Activated CD8-positive, alpha-beta T cell treated with anti-CD3 and anti-CD28 coated beads for 36 hours (primary cell): ENCODE measurements around the gene NUDCD3. TPM values are rescaled to one million over a fixed set of nuclear protein-coding genes. Genes with fewer than 3 reads are reported as not detected.

ENCODE experiments used
- ATAC-seq: fragments of 200-7000 bp; cut with Tn5 transposase; one replicate; pipeline ENCODE4 v1.10.0; 2021; ENCODE audit warnings: mild to moderate bottlenecking, moderate library complexity
- CTCF ChIA-PET: fragments of 350-600 bp; sonication (Branson Sonifier 250); formaldehyde crosslinking; loops from one replicate; lab custom pipeline; 2021; ENCODE audit warnings: antibody characterized with exemption; lab: Charles Lee
- POLR2A ChIA-PET: fragments of 350-600 bp; sonication (Branson Sonifier 250); formaldehyde crosslinking; loops from one replicate; lab custom pipeline; 2021; ENCODE audit warnings: antibody characterized with exemption; lab: Charles Lee
- DNase-seq: peaks from one replicate; pipeline ENCODE4 v3.0.0-alpha.2; 2020
- H3K27ac Mint-ChIP-seq: one replicate; pipeline ENCODE4 v1.8.0; 2021; ENCODE audit warnings: mild to moderate bottlenecking, mixed read lengths
- H3K27me3 Mint-ChIP-seq: one replicate; pipeline ENCODE4 v1.8.0; 2021; ENCODE audit warnings: mixed read lengths
- H3K36me3 Mint-ChIP-seq: one replicate; pipeline ENCODE4 v1.8.0; 2021; ENCODE audit warnings: low read depth, mixed read lengths
- H3K4me1 Mint-ChIP-seq: one replicate; pipeline ENCODE4 v1.8.0; 2021; ENCODE audit warnings: low read depth, mixed read lengths
- H3K4me3 Mint-ChIP-seq: one replicate; pipeline ENCODE4 v1.8.0; 2021; ENCODE audit warnings: mild to moderate bottlenecking, moderate library complexity, mixed read lengths
- H3K9me3 Mint-ChIP-seq: one replicate; pipeline ENCODE4 v1.8.0; 2021; ENCODE audit warnings: mixed read lengths
- CTCF ChIP-seq: fragments of 200-600 bp; IDR thresholded peaks from one replicate; pipeline ENCODE4 v1.8.0; 2022; ENCODE audit warnings: antibody characterized with exemption, mild to moderate bottlenecking
- intact Hi-C: fragments of 100-400 bp; cut with micrococcal nuclease; formaldehyde crosslinking; loops from one replicate; pipeline ENCODE4 v1.10.0; 2022
- total RNA-seq, 2 experiments: library from RNA; stranded (reverse); gene quantifications; one replicate each; pipeline ENCODE4 v1.2.3, GENCODE V29; 2021

Gene NUDCD3
- total RNA-seq, 2 experiments from 2014 or later = 102 to 107 TPM

- Mint-ChIP-seq H3K4me1 (peaks cover 24% of the 10 kb centered on the region), H3K27me3 (no peaks in the 10 kb centered on the region), H3K4me3 (no peak overlapping the region), H3K27ac (peak overlapping the region; percentile 47), H3K9me3 (no peaks in the 10 kb centered on the region), H3K36me3 (peaks cover 46% of the 10 kb centered on the region)
- ATAC-seq = peak; percentile 24
- no peak for DNase-seq
- TF ChIP-seq CTCF = no peak
- POLR2A ChIA-PET = interaction anchor here (1.0 kb wide), 1 partner anchor 23 kb away, joined by 3 read pairs; no protein-coding TSS in a partner anchor
- CTCF ChIA-PET = no interaction called here
- intact Hi-C loops = no loop called here
These were observed 74.9 kb downstream of the NUDCD3 start for GRCh38 chr7:44415510-44415909.

- Mint-ChIP-seq H3K9me3 (no peaks in the 10 kb centered on the region), H3K27me3 (no peaks in the 10 kb centered on the region), H3K4me1 (peaks cover 21% of the 10 kb centered on the region), H3K27ac (peak overlapping the region; percentile 47), H3K4me3 (no peak overlapping the region), H3K36me3 (peaks cover 44% of the 10 kb centered on the region)
- ChIA-PET POLR2A (interaction anchor here (1.0 kb wide), 1 partner anchor 24 kb away, joined by 3 read pairs; no protein-coding TSS in a partner anchor), CTCF (no interaction called here)
- no peak for TF ChIP-seq CTCF
- ATAC-seq (no peak), DNase-seq (no peak)
- intact Hi-C loops = no loop called here
These were observed 75.4 kb downstream of the NUDCD3 start for GRCh38 chr7:44415047-44415446.

GRCh38 chr7:44411306-44411705 lies 79.2 kb downstream of the NUDCD3 start:
- Mint-ChIP-seq H3K4me3 (no peak overlapping the region), H3K36me3 (peaks cover 38% of the 10 kb centered on the region), H3K27ac (no peak overlapping the region), H3K4me1 (peaks cover 27% of the 10 kb centered on the region), H3K27me3 (no peaks in the 10 kb centered on the region), H3K9me3 (no peaks in the 10 kb centered on the region)
- intact Hi-C loops = no loop called here
- ATAC-seq (no peak), DNase-seq (no peak)
- ChIA-PET POLR2A (no interaction called here), CTCF (no interaction called here)
- no peak for TF ChIP-seq CTCF

GRCh38 chr7:44408596-44408995 lies 81.9 kb downstream of the NUDCD3 start:
- Mint-ChIP-seq H3K4me1 (peaks cover 15% of the 10 kb centered on the region), H3K27me3 (no peaks in the 10 kb centered on the region), H3K9me3 (no peaks in the 10 kb centered on the region), H3K4me3 (no peak overlapping the region), H3K36me3 (peaks cover 37% of the 10 kb centered on the region), H3K27ac (no peak overlapping the region)
- DNase-seq (no peak), ATAC-seq (no peak)
- ChIA-PET POLR2A (interaction anchor here (0.9 to 1.2 kb wide), 3 partner anchors 11 to 81 kb away, joined by 3 read pairs; partner anchors contain the start of gene NUDCD3), CTCF (interaction anchor here (0.6 to 3.2 kb wide), 5 partner anchors 55 to 168 kb away, joined by 3 to 10 read pairs (median 4); no protein-coding TSS in a partner anchor)
- no peak for TF ChIP-seq CTCF
- intact Hi-C loops = no loop called here

- peaks cover 6% of the 10 kb centered on the region for H3K4me1 Mint-ChIP-seq
- H3K27me3 Mint-ChIP-seq = no peaks in the 10 kb centered on the region
- intact Hi-C loops = no loop called here
- ChIA-PET CTCF (no interaction called here), POLR2A (no interaction called here)
- H3K4me3 Mint-ChIP-seq = no peak overlapping the region
- no peaks in the 10 kb centered on the region for H3K9me3 Mint-ChIP-seq
- ATAC-seq (no peak), DNase-seq (no peak)
- H3K36me3 Mint-ChIP-seq = peaks cover 10% of the 10 kb centered on the region
- TF ChIP-seq CTCF = no peak
- no peak overlapping the region for H3K27ac Mint-ChIP-seq
These were observed 86.7 kb downstream of the NUDCD3 start for GRCh38 chr7:44403775-44404174.
